ENCODE measurements around the gene UPK3A. TPM values are rescaled to one million over a fixed set of nuclear protein-coding genes. Genes with fewer than 3 reads are reported as not detected.
"Not testable (repeated sequence)": the region's sequence is repeated elsewhere in the genome, so short reads cannot be mapped to it uniquely, and the experiment has no call there.

UPK3A gene
- total RNA-seq, 2 donors from 2014 or later: 12.6 to 103 TPM

DNA sequence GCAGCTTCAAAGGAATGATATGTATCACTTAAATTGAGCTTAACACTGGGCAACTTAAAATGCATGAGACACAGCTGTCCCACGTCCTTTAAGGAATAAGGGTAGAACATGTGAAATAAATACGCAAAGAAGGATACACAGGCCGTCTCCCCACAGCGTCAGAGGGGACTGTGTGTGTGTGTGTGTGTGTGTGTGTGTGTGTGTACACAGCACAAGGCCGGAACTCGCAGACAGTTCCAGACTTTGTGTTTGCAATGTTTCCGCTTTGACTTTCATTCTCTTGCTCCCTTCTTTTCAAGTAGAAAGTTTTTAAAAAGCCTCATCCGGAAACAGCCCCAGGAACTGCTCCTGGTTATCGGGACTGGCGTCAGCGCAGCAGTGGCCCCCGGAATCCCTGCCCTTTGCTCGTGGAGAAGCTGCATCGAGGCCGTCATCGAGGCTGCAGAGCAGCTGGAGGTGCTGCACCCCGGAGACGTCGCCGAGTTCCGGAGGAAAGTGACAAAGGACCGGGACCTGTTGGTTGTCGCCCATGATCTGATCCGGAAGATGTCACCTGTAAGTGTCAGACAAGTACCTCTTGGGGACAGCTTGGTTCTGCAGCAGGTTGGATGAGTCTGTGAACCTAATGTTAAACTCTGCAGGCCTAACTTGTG is 38.2 kb downstream of the UPK3A start:
- peak; percentile 49 for DNase-seq (ENCODE audit: low spot score)
- peaks cover 0 to 15% of the 10 kb centered on the region in 2 donors for H3K36me3 ChIP-seq
- H3K4me3 ChIP-seq: no peak overlapping the region
- H3K27ac ChIP-seq: peak overlapping the region; percentile 37 to 50
- WGBS: 60% methylated on average over 24 of the region's 24 CpGs
- intact Hi-C loops (cut with DNase I): no loop called here
- TF ChIP-seq POLR2AphosphoS5 (IDR thresholded peaks at IDR 0.05) (peak; percentile 4), POLR2A (IDR thresholded peaks at IDR 0.05) (no peak)
- TF ChIP-seq, protein P1, sequence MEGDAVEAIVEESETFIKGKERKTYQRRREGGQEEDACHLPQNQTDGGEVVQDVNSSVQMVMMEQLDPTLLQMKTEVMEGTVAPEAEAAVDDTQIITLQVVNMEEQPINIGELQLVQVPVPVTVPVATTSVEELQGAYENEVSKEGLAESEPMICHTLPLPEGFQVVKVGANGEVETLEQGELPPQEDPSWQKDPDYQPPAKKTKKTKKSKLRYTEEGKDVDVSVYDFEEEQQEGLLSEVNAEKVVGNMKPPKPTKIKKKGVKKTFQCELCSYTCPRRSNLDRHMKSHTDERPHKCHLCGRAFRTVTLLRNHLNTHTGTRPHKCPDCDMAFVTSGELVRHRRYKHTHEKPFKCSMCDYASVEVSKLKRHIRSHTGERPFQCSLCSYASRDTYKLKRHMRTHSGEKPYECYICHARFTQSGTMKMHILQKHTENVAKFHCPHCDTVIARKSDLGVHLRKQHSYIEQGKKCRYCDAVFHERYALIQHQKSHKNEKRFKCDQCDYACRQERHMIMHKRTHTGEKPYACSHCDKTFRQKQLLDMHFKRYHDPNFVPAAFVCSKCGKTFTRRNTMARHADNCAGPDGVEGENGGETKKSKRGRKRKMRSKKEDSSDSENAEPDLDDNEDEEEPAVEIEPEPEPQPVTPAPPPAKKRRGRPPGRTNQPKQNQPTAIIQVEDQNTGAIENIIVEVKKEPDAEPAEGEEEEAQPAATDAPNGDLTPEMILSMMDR (IDR thresholded peaks at IDR 0.05): no peak
- H3K4me1 ChIP-seq (replicated peaks): peaks cover 18% of the 10 kb centered on the region
- H3K9me3 ChIP-seq: no peaks in the 10 kb centered on the region
- no peaks in the 10 kb centered on the region for H3K27me3 ChIP-seq (replicated peaks; ENCODE audit: insufficient read depth)

DNA sequence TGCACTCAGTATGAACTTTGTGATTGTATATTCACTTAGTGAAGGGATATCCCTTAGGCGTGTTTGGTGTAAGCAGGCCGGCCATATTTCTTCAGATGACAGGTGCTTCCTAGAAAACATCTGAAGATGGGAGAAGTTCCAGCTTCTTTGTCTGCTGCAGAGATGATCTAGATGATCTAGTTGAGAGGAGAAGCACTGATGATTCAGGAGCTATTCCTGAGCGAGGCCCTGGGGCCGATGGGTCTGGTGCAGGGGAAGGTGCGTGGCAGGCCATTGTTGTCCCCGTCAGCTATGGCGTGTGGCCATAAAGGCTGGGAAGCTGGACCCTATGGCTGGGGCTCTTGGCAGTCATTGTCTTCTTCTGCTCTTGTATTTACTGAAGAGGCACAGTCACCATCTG is 38.9 kb downstream of the UPK3A start:
- WGBS: 76% methylated on average over 7 of the region's 7 CpGs
- no peak for DNase-seq (ENCODE audit: low spot score)
- Histone ChIP-seq H3K27me3 (replicated peaks; ENCODE audit: insufficient read depth) (no peaks in the 10 kb centered on the region), H3K9me3 (no peaks in the 10 kb centered on the region), H3K27ac (peak overlapping the region in 1 of 2 donors; percentile 6), H3K4me1 (replicated peaks) (peaks cover 15% of the 10 kb centered on the region), H3K4me3 (no peak overlapping the region), H3K36me3 (peaks cover 0 to 15% of the 10 kb centered on the region in 2 donors)
- intact Hi-C loops (cut with DNase I): no loop called here
- TF ChIP-seq, protein P1 (IDR thresholded peaks at IDR 0.05): no peak
- TF ChIP-seq POLR2AphosphoS5 (IDR thresholded peaks at IDR 0.05) (no peak), POLR2A (IDR thresholded peaks at IDR 0.05) (no peak)

DNA sequence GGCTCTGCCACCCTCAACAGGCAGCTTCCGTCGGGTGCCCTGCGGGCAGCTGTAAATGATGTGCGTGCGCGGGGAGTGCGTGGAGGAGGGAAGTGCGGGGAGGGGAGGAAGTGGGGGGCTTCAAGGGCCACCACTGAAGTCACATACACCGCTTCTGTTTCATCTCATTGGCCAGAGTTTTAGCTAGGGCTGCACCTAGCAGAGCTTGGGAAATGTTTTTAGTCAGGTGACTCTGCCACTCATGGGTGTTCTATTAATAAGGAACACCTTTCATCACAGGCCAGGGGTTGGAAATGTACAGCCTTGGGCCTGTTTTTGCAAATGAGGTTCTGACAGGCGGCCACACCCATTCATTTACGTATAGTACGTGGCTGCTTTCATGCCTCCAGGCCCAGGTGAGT is 39.6 kb downstream of the UPK3A start:
- Histone ChIP-seq H3K4me1 (replicated peaks) (peaks cover 14% of the 10 kb centered on the region), H3K27me3 (replicated peaks; ENCODE audit: insufficient read depth) (no peaks in the 10 kb centered on the region), H3K4me3 (no peak overlapping the region), H3K36me3 (peaks cover 0 to 15% of the 10 kb centered on the region in 2 donors), H3K9me3 (no peaks in the 10 kb centered on the region), H3K27ac (peak overlapping the region in 1 of 2 donors; percentile 6)
- intact Hi-C loops (cut with DNase I): no loop called here
- 79% methylated on average over 12 of the region's 12 CpGs for WGBS
- TF ChIP-seq, protein P1 (IDR thresholded peaks at IDR 0.05): no peak
- TF ChIP-seq POLR2A (IDR thresholded peaks at IDR 0.05) (no peak), POLR2AphosphoS5 (IDR thresholded peaks at IDR 0.05) (no peak)
- no peak for DNase-seq (ENCODE audit: low spot score)

DNA sequence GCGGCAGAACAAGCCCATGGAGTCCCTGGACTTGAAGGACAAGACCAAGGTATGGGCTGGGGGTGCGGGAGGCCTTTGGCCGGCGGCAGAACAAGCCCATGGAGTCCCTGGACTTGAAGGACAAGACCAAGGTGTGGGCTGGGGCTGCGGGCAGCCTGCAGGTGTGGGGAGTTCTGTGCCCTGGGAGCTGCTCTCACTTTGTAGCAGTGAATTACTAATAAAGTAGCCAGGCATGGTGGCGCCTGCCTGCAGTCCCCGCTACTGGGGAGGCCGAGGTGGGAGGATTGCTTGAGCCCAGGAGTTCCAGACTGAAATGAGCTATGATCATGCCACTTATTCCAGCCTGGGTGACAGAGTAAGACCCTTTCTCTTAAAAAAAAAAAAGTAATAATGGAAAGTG is 43.5 kb downstream of the UPK3A start:
- Histone ChIP-seq H3K27ac (peak overlapping the region; percentile 1 to 57), H3K36me3 (peaks cover 0 to 12% of the 10 kb centered on the region in 2 donors)
- H3K4me1 ChIP-seq (replicated peaks); intact Hi-C loops (cut with DNase I); H3K9me3 ChIP-seq; H3K4me3 ChIP-seq; H3K27me3 ChIP-seq (replicated peaks; ENCODE audit: insufficient read depth); DNase-seq (ENCODE audit: low spot score): not testable (repeated sequence)
- WGBS: 92% methylated on average over 7 of the region's 8 CpGs

DNA sequence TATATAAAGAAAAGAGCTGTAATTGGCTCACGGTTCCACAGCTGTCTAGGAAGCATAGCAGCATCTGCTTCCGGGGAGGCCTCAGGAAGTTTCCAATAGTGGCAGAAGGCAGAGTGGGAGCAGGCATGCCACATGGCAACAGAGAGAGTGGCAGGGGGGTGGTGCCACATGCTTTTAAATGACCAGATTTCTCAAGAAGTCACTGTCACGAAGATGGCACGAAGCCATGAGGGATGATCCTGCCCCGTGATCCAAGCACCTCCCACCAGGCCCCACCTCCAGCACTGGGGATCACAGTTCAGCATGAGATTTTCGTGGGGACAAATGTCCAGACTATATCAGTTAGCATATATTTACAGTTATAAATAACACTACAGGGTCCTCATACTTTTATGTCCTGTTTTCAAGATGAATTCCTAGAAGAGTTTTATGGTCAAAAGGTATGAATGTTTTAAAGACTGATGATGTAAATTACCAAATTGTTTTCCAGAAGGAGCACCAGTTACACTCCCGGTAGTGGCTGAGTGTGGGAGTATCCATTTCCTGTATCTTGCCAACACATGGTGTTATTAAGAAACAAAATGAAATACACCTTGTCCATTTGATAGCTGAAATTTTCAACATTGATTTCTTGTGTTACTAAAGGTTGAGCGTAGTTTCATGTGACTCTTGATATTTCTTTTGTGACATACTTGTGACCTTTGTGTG is 44.2 kb downstream of the UPK3A start:
- no peak for DNase-seq (ENCODE audit: low spot score)
- Histone ChIP-seq H3K27me3 (replicated peaks; ENCODE audit: insufficient read depth) (no peaks in the 10 kb centered on the region), H3K4me1 (replicated peaks) (no peaks in the 10 kb centered on the region), H3K36me3 (peaks cover 0 to 7% of the 10 kb centered on the region in 2 donors), H3K9me3 (no peaks in the 10 kb centered on the region), H3K27ac (peak overlapping the region; percentile 1 to 57), H3K4me3 (no peak overlapping the region)
- 49% methylated on average over 8 of the region's 8 CpGs for WGBS
- intact Hi-C loops (cut with DNase I): no loop called here
- TF ChIP-seq POLR2AphosphoS5 (IDR thresholded peaks at IDR 0.05): peak; percentile 20
- no peak for TF ChIP-seq POLR2A (IDR thresholded peaks at IDR 0.05)
- TF ChIP-seq, protein P1 (IDR thresholded peaks at IDR 0.05): no peak
